Dedifferentiated amniotic fluid mesenchymal stem cell (primary cell): ENCODE measurements around the gene DACH1.

ENCODE experiments used
- DNase-seq: peaks from one replicate; pipeline ENCODE4 v3.0.0-alpha.2; 2016; ENCODE audit errors: extremely low spot score

The DACH1 gene

DNA sequence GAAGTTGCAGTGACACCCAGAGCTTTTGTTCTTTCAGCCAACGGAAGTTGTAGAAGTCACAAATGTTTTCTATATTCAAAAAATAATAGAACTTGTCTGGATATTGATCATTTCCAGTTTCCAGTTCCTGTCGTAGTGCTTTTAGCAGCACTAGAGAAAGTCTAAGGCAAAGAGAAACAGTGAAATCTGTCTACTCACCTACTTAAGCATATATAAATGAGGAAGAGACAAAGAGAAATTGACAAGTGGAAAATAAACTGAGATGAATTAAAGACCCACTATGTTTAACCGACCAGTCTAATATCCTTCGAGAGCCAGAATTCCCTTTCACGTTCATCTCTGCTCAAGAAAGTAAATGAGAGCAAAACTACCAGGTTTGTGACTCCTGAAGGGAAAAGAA lies 36.7 kb downstream of the DACH1 start:
- no peak for DNase-seq

DNA sequence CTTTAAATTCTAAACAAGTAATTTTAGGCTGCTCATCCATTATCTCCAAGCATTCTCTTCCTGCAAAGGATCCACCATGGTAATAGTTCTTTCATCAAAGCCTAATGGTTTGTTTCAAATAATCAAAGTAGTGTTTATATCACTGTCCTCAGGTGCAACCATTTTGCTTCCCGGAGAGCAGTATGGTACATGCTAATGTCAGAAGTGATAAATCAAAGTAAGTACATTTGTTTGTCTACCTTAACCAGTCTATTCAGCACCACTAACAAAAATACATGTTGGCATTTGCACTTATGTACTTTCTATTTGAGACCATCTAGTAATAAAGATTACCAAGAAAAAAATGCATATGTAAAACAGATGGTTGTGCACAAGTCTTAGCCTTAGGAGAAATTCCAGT lies 37.5 kb downstream of the DACH1 start:
- no peak for DNase-seq

DNA sequence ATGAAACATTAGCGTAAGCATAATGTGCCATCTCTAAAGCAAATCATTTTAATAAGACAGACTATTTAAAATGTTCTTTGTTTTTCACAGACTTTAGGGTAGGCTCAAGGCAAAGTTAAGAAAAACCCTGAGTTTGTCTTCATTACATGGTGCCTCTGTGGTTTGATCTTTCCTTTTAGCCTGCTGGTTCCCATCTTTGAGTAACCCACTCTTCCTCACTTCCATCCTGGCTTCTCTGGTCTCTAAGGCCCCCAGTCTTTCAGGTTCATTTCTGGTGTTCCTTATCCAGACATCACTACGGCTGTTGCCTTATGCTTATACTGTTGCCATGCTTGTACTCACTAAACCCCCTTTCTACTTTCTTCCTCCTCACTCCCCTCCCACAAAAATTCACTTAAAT lies 38.4 kb downstream of the DACH1 start:
- no peak for DNase-seq

DNA sequence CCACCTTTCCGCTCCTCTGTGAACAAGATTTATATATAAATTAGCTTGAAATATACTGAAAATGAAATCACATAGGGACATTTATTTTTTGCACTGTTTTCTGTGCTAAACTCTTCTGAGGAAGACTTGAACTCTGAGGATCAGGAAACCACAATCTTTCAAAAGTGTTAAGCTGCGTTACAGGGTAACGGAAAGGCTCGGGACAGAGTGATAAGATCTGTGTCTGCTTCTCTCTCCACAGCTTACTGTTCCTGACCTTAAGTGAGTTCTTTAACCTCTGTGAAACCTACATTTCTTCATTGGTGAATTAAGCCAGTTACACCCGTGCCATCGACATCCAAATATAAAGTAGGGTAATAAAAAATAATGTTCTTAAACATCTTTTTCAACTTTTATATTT lies 38.9 kb downstream of the DACH1 start:
- DNase-seq = no peak

DNA sequence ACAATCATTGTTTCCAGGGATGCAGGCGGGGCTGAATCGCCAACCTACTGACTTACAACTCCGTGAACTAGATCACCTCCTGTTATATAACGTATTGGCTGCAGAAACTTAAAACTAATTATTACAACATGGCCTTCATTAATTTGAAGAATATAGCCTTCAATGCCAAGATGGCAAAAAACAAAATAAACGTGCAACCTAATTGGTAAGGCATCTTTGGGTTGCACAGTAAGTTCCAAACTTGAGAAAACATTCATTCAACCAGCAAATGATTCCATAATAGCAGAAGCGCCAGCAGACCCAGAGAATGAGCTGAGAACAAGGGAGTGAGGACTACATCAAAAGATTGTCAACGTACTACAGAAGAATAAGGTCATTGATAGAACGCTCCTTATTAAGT lies 39.8 kb downstream of the DACH1 start:
- DNase-seq = no peak

DNA sequence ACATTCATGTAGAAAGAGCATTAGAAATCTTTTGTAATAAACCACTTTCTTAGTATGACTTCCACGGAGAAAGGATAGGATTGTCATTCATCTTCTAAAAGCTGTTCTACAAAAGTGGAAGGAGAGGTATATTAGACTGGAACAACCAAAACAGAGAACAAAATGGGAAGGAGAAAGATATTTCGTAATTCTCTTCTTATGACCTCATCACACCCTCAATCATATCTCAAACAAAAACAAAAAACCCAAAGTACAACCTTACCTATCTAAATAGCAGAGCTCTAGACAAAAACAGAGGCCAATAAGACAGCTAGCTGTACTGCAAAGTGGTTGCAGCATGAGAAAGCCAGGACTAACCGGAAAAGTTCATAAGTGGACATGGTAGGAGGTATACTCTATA lies 46.3 kb downstream of the DACH1 start:
- no peak for DNase-seq

DNA sequence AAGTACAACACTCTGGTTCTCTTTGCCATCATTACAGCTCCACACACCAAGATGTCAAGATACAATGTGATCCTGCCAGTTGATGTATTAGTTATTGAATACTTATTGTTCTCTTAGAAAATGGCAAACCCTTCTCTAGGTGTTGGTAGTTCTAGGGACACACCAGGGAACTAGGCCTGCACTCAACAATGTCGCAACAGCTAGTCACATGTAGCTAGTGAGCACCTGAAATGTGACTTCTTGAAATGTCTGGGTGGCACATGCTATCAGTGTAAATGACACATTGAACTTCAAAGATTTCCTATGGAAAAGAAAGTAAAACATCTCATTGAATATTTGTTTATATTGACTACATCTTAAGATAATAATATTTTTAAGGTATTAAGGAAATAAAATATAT lies 49.7 kb downstream of the DACH1 start:
- DNase-seq = no peak

DNA sequence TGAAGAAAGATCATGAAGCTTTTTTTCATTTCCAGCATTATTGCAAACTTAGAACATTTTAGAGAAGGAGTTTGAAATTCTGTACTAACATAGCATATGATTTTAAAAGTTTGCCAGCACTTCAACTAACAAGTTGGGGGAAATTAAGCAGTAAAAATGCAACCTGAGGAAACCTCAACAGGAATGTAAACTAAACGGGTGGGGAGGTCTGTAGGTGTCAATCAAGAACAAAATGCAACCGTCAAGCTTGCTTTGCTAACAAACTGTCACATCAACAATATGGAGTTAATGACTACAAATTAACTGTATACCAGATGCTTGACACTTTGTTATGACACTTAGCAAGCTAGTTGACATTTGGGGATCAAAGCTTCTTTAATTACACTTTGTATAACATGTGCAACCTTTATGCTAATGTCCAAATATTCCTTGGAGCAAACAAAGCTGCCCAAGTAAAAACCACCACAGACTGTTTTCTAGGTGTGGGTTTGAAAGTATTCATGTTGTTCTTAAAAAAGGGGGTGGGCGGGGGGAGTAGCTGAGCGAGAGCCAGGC lies 52.1 kb downstream of the DACH1 start:
- no peak for DNase-seq

DNA sequence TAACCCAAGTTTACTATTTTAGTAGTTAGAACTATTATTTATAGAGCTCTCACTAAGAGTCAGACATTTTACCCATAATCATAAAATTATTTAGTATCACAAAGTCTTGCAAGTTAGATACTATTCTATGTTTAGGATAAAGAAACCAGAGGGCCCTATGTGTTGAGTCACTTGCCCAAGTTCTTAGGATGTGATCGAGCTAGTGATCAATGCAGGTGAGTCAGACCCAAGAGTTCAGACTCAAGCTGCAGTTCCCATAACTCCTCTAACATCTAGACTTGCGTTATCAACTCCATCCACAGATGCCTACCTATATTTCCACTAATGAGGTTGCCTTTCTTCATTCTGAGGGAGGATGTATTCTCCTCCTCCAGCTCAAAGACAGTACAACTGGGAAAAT lies 53.8 kb downstream of the DACH1 start:
- no peak for DNase-seq

DNA sequence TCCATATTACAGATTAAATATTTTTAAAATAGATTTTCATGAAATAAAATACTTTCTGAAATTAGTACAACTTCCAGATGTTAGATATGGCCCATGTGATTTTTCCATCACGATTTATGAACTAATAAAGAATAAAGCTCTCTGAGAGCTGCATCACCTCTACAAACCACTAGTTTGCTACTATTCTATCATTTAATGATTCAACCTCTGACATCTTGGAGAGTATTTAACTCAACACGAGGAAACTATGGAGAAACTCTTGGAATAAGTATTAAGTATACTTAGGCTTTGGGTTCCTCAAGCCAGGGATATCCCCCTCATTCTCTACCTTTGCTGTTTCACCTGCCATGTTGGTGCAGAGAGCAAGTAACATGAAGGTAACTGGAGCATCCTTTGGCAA lies 55.7 kb downstream of the DACH1 start:
- DNase-seq = no peak

DNA sequence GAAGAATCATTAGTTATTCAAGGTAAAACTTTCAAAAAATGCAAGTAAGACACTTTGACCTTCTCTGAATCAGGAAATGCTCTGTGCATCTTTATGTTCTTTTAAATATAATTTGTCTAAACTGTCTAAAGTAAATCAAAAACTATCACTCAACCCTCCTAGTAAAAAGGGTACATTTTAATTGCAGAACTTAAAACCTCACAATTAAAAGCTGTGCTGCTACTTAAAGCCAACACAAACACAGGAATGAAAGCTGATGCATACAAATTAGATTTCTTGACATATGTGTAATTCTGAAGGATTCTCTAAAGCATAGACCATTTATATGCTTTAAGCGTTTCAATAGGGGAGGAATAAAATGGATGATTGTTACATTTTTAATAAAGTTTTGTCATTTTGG lies 58.3 kb downstream of the DACH1 start:
- no peak for DNase-seq

DNA sequence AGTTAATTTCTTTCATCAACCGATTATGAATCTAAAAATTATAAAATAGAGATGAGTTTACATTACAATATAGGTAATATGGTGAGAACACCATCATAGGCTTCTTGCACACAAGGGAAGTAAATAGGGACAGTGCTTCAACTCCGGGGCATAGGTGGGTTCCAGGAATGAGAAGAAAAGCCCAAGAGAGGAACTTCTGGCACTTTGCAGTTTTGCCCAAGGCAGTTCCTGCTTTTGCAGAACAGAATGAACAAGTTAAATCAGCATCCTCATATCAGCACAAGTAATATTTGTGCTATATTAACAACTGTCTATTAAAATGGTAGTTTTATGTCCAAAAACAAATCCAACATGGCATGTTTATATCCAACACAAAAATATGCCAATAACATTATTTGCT lies 60.1 kb downstream of the DACH1 start:
- DNase-seq = no peak

DNA sequence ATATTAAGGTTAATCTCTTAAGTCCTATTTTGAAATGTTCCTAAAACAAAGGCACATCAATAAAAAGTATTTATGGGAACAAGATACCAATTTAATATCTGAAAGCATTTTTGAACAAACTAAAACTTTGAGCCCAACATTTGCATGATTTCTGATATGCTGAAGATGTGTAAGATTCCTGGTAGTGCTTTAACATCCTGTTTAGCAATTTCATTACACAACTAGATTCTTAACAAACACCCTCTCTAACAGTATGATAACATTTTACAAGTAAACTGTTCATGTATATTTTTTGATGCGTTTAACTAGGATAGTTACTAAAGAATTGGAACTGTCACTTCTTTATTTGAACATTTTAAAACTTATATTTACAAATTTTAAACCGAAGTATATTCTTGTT lies 63.9 kb downstream of the DACH1 start:
- no peak for DNase-seq

DNA sequence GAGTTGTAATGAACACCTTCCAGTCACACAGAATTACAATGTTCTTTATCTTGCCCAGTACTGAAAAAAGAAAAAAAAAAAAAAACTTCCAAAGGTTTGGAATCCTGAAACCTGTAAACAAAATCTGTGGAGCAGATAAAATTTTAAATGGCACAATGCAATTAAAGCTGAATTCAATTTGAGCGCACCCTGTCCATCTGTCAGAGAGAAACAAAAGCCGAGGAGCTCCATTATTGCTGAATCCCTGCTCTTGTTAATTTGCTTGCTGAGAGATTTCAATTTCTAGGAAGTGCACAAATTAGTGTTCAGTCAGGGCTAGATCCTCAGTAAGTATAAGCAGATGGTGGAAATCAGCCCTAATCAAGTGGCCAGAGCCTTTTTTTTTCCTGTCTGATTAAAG lies 65.2 kb downstream of the DACH1 start:
- no peak for DNase-seq

DNA sequence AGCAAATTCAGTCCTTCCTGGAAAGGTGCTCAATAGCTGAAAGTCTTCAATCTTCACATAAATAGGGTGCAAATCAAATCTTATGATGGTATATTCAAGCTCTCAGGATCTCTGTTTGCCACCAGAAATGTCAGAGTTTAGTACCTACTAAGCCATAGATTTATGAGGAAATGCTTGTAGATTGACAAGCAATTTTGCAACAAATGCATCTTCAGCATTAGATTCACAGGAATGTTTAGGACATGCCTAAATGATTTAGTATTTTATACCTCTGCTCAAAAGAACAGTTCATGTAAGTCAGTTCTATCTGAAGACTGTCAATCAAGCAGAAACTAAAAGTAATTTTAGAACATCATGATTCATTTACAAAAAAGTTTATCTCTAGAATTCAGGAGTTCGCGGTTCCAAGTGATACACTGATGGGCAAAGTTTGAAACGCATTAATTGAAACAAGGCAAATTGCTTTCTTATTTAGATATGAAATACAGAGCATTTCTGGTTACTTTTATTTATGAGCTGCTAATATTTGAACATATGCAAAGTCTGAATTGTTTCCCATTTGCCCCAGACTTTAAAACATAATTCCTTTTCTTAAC lies 65.7 kb downstream of the DACH1 start:
- DNase-seq = no peak

DNA sequence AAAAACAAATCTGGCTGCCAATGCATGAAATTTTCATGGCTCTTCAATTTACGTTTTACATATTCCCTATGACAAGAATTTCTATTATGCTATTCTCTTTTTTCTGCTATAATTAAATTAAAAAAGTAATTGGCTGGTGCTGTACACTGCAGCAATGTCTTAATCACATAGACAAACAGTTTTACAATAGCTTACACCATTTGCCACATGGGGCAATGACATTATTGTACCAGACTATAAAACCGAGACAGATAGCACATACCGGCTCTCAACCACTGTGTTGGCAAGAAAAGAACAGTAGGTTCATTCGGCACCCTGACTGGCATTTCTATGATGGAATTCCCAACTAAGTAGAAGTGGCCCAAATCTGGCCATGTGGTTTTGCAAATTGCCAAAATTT lies 67.7 kb downstream of the DACH1 start:
- DNase-seq = no peak

DNA sequence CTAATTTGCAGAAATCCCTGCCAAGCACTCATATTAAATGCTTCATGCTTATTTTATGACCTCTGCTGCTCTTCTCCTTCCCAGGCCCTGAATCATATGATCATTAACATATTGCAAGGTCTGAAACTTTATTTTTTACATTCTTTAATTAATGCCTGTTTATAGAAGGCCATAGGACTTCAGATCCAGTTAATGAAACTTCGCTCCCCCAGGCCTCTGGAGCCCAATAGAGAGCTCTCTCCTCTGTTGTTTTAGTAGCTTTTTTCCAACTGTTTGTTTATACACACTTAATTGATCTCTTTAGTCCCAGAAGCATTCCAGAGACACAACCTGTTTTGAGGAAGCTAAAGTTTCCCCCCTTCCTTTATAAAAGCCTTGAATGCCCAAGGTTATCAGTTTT lies 68.3 kb downstream of the DACH1 start:
- no peak for DNase-seq

DNA sequence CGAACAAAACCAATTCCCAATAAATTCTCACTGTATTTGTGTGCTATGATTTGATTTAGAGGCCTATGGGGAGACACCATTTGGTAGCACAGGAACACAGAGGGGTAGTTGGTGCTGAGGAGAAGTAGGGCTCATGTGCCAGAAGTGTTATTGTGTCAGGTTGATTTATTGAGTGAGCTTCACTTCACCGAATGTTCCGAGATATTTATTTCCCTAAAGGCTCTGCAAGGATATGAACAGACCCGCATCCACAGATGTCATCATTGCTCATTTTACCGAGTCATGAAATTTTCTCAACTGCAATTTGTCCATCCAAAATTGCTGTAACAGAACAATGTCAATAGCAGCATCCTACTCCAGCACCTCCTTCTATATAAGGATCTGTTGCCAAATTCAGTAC lies 69.5 kb downstream of the DACH1 start:
- no peak for DNase-seq

DNA sequence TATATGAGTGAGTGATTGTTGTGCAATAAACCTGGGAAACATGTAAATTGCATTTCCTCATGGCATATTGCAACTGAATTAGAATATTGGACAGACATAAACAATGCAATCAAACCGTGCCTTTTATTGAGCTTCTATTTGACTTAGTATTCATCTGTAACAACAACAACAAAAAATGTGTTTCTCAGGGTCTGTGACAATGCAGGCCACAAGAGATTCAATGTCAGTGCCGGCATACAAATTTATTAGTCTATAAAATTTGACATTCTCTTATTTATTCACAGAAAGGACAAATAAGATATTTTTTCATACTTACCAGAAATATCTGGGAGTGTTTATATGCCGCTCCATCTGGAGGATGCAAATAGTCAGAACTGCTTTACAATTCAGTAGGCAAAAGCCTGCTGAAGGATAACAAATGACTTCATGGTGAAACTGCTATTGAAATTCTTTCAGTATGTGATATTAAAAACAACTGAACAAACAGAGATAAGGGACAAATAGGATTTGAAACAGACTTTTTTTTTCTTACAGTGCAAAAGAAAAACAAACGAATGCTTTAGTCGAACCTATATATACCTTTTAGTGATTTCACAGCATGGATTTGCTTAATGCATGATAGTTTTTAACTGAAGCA lies 77.2 kb downstream of the DACH1 start:
- DNase-seq = no peak

DNA sequence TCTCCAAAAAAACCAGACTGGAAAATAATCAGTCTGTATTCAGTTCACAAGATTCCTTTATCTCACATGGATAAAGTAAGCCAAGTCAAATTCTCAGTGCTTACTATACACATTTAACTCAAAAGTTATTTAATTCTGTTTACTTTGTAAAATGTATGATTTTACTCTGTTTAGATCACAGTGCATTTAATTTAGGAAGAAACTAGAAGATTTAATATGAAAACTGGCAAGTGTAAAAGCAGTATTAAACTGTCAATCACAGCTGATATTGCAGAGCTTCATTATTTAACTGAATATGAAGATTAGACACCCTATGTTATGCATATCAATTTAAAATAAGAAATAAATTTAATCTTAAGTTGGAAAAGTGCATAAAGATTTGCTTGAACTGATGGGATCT lies 78.0 kb downstream of the DACH1 start:
- DNase-seq = no peak

DNA sequence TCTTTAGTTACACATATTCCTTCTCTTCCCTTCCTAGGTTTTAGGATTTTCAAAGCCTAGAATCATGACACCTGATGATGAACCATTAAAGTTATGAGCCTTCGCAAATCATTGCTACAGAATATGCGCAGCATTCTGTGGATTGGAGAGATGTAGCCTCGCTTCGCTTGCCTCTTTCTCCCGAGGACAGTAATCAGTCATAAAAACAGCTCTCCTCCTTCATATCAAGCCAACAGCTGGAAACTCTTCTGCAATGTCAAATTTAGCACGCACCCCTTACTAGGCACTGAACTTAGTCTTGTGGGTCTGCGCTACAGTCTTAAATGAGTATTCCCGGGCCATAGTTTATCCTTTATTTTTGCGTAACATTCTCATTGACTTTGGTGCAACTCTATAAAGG lies 79.6 kb downstream of the DACH1 start:
- no peak for DNase-seq

DNA sequence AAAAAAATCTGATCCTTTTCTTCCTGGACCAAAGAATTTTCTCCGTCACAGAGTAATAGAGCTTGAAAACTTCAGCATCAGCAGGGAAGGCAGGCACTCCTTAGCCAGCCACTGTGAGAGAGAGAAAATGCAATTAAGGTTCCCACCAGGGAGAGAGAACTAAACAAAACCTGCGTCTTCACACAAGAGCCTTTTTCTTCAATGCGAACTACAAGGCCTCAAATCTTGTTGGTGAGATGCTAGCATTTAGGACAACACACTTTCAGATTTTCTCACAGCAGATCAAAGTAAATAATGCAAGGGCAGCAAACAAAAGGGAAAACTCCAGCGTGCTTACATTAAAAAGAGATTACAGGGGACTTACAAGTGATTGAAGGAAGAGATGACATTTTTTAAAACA lies 80.1 kb downstream of the DACH1 start:
- no peak for DNase-seq

DNA sequence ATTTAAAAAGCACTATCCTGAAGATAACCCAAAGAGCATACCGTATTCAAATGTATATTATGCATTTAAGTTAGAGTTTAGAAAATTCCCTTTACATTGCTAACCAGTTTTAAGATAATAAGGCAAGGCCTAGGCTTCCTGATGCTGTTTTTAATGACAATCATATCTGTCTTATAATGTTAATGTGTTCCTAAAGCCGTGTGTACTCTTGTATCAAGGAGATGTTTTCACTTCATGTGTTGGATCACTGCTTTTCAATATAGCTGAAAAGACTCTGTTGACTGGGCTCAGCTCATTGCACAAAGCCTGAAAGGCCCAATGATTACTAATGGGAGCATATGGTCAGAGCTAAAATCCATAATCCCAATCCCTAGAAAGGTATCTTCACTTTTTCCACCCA lies 81.6 kb downstream of the DACH1 start:
- no peak for DNase-seq

DNA sequence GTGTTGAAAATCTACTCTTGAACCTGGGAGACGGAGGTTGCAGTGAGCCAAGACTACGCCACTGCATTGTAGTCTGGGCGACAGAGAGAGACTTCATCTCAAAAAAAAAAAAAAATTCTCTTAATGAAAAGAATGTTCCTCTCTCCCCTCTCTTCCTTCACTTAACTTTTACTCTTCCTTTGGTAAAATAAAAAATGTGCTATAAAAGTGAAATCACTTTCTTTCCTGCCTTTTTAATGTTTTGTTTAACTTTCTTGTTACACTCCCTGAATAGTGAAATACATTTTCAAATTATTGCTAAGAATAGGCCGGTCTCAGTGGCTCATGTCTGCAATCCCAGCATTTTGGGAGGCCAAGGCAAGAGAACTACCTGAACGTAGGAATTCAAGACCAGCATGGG lies 86.5 kb downstream of the DACH1 start:
- DNase-seq = no peak
